Esophagus muscularis mucosa (tissue), 3 donors: ENCODE data around the gene KHSRP.

Experiments
- POLR2A ChIP-seq: fragments of 450-650 bp; IDR thresholded peaks from one replicate; pipeline ENCODE4 v1.6.1; 2017; ENCODE audit warnings: antibody characterized with exemption, moderate library complexity, mild to moderate bottlenecking, low read depth
- TF ChIP-seq, protein P1 (sequence below), 3 experiments: fragments of 200-600 bp in 2 of 3; fragments of 450-650 bp in 1 of 3; sonication (generic) in 2 of 3; IDR thresholded peaks; one replicate each; pipeline ENCODE4 v1.5.1; 2017 to 2019; ENCODE audit warnings: antibody characterized with exemption in 3 of 3, mild to moderate bottlenecking in 2 of 3, moderate library complexity in 1 of 3

DNA sequence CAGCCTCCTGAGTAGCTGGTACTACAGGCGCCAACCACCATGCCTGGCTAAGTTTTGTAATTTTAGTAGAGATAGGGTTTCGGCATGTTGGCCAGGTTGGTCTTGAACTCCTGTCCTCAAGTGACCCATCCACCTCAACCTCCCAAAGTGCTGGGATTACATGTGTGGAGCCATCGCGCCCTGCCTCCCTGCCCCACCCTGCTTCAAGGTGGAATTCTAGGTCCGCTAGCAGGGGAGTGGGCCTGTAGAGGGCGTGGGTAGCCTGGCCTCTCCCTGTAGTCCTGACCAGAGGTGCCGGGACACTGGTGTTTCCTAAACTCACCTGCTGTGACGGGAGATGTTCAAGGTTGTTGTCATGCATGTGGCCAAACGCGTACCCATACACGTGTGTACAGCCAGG lies 8.6 kb upstream of the KHSRP start:
- TF ChIP-seq, protein P1, sequence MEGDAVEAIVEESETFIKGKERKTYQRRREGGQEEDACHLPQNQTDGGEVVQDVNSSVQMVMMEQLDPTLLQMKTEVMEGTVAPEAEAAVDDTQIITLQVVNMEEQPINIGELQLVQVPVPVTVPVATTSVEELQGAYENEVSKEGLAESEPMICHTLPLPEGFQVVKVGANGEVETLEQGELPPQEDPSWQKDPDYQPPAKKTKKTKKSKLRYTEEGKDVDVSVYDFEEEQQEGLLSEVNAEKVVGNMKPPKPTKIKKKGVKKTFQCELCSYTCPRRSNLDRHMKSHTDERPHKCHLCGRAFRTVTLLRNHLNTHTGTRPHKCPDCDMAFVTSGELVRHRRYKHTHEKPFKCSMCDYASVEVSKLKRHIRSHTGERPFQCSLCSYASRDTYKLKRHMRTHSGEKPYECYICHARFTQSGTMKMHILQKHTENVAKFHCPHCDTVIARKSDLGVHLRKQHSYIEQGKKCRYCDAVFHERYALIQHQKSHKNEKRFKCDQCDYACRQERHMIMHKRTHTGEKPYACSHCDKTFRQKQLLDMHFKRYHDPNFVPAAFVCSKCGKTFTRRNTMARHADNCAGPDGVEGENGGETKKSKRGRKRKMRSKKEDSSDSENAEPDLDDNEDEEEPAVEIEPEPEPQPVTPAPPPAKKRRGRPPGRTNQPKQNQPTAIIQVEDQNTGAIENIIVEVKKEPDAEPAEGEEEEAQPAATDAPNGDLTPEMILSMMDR (IDR thresholded peaks at IDR 0.05) = no peak
- TF ChIP-seq POLR2A = no peak
